ENCODE data around the gene RHBDL1. TPM values are rescaled to one million over a fixed set of nuclear protein-coding genes. Genes with fewer than 3 reads are reported as not detected.

The RHBDL1 gene
- polyA plus RNA-seq, 3 donors: 0.58 to 1.5 (median 1.1) TPM

DNA sequence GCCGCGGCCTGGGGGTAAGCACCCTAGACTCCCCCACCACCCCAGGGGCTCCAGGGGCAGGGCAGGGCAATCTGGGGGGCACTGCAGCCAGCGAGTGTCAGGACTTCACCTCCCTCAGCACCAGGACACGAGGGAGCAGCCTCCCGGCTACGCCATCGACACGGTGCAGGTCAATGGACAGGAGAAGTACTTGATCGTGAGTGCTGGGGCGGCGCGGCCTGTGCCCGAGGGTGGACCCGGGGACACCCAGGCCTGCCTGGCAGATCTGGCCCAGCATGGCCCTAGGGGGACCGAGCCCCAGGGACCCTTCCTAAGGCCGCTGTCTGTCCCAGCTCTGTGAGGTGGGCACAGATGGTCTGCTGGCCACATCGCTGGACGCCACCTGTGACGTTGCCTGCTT lies 3.1 kb upstream of the RHBDL1 start:
- DNase-seq (ENCODE audit: low read depth in 3 of 3, low spot score in 2 of 3): no peak

GRCh38 chr16:672851-673250 lies 2.6 kb upstream of the RHBDL1 start:
- DNase-seq (ENCODE audit: low read depth in 3 of 3, low spot score in 2 of 3): no peak

GRCh38 chr16:673399-673991 lies 2.0 kb upstream of the RHBDL1 start:
- DNase-seq (ENCODE audit: low read depth in 3 of 3, low spot score in 2 of 3): no peak

- DNase-seq (ENCODE audit: low read depth in 3 of 3, low spot score in 2 of 3): no peak
These were observed 1.1 kb upstream of the RHBDL1 start for GRCh38 chr16:674214-674881.

GRCh38 chr16:675884-676564 lies 553 bp downstream of the RHBDL1 start:
- no peak for DNase-seq (ENCODE audit: low read depth in 3 of 3, low spot score in 2 of 3)

- no peak for DNase-seq (ENCODE audit: low read depth in 3 of 3, low spot score in 2 of 3)
These were observed 1.1 kb downstream of the RHBDL1 start for GRCh38 chr16:676565-676902.

GRCh38 chr16:676913-677312 lies 1.4 kb downstream of the RHBDL1 start:
- DNase-seq (ENCODE audit: low read depth in 3 of 3, low spot score in 2 of 3): no peak

- no peak for DNase-seq (ENCODE audit: low read depth in 3 of 3, low spot score in 2 of 3)
These were observed 2.1 kb downstream of the RHBDL1 start for GRCh38 chr16:677316-678190.

DNA sequence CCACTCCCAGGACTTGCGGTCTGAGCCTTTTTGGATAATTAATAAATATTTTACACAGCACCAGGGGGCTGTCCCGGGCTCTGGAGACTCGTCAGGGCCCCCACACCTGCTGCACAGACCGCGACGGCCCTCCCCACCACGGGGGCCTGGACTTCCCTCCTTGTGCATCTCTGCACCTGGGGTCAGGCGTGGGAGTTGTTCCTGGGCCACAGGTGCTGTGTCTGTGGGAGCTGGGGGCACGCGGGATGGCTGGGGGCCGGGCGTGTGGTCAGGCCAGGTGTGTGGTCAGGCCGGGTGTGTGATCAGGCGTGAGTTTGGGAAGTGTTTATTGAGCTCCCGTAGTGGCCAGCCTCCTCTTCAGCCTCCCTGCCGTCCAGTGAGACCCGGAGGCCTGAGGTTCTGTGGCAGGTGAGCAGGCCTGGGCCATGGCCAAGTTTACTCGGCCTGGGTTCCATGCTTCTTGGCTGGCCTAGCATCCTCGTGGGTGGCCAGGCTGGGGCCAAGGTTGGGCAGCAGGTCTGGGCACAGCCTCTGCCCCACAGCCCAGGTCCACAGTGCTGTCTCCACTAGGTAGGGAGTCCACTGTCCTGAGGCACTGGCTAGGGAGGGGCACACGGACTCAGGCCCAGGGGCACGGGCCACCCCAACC lies 2.9 kb downstream of the RHBDL1 start:
- DNase-seq (ENCODE audit: low read depth in 3 of 3, low spot score in 2 of 3): no peak

GRCh38 chr16:678858-679813 lies 3.7 kb downstream of the RHBDL1 start:
- DNase-seq (ENCODE audit: low read depth in 3 of 3, low spot score in 2 of 3): peak in 1 of 3 donors; percentile 49

DNA sequence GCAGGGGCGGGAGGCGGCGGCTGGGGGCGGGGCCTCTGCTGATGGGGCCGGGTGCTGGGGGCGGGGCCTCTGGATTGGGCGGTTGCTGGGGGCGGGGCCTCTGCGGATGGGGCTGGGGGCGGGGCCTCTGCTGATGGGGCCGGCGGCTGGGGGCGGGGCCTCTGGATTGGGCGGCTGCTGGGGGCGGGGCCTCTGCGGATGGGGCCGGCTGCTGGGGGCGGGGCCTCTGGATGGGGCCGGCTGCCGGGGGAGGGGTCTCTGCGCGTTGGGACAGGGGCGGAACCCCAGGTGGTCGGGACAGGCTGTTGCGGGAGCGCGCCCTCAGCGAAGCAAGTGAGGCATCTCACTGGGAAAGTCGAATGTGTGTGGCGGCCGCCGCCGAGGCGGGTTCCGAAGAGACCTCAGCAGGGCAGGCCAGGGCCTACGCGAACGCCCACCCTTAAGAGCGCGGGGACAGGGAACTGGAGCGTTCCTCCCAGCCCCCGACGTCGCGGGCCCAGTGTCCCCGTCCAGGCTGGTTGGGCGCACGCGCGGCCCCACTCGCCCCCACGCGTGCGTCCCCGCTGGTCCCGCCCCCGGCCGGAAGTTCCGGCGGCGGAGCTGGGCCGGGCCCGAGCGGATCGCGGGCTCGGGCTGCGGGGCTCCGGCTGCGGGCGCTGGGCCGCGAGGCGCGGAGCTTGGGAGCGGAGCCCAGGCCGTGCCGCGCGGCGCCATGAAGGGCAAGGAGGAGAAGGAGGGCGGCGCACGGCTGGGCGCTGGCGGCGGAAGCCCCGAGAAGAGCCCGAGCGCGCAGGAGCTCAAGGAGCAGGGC lies 4.5 kb downstream of the RHBDL1 start, which contains the start of gene STUB1:
STUB1 (plus strand) TSS at position 597 of the 811 bp plus-strand sequence; CDS start at position 713, 116 bp downstream.
- peak in 1 of 3 donors; percentile 52 for DNase-seq (ENCODE audit: low read depth in 3 of 3, low spot score in 2 of 3)

DNA sequence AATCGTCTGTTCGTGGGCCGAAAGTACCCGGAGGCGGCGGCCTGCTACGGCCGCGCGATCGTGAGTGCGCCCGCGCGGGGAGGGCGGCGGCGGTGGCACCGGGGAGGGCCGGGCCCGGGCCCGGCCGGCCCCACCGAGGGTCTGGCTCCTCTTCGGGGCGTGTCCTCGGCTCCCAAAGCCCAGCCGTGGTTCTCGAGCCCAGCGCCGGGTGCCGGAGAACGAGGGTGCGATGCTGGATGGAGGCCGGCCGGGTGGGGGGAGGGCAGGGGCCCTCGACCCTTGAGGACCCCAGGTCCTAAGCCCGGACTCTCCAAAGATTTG lies 5.1 kb downstream of the RHBDL1 start:
- DNase-seq (ENCODE audit: low read depth in 3 of 3, low spot score in 2 of 3): no peak

GRCh38 chr16:680967-681745 lies 5.7 kb downstream of the RHBDL1 start:
- no peak for DNase-seq (ENCODE audit: low read depth in 3 of 3, low spot score in 2 of 3)

- no peak for DNase-seq (ENCODE audit: low read depth in 3 of 3, low spot score in 2 of 3)
These were observed 6.4 kb downstream of the RHBDL1 start for GRCh38 chr16:681746-682427.

GRCh38 chr16:682493-683395 lies 7.3 kb downstream of the RHBDL1 start:
- no peak for DNase-seq (ENCODE audit: low read depth in 3 of 3, low spot score in 2 of 3)

- no peak for DNase-seq (ENCODE audit: low read depth in 3 of 3, low spot score in 2 of 3)
These were observed 8.1 kb downstream of the RHBDL1 start for GRCh38 chr16:683396-684070.
